PC-3 (cell line): ENCODE data around the gene HOXA10. TPM values are rescaled to one million over a fixed set of nuclear protein-coding genes. Genes with fewer than 3 reads are reported as not detected.

Experiments used
- ATAC-seq: fragments of 200-7000 bp; cut with Tn5 transposase; 2 replicates; pipeline ENCODE4 v1.9.1; 2020; ENCODE audit warnings: mild to moderate bottlenecking, moderate library complexity
- BruUV-seq: library from RNA; stranded (reverse); fragments of 400-500 nt; replicated peaks from 2 replicates; lab custom pipeline; 2021; lab: Mats Ljungman, UMichigan
- CTCF ChIA-PET: fragments of 300-600 bp; sonication (Branson Sonifier 250); formaldehyde crosslinking; loops from one replicate; lab custom pipeline; 2022; ENCODE audit warnings: antibody characterized with exemption; lab: Charles Lee
- POLR2A ChIA-PET: fragments of 300-600 bp; sonication (Branson Sonifier 250); formaldehyde crosslinking; loops from one replicate; lab custom pipeline; 2022; ENCODE audit warnings: antibody characterized with exemption; ENCODE audit not compliant: unreplicated experiment; lab: Charles Lee
- DNase-seq: peaks from one replicate; pipeline ENCODE4 v3.0.0-alpha.2; 2015
- H2AFZ ChIP-seq: fragments of 300-600 bp; sonication (generic); 2 replicates; pipeline ENCODE4 v1.6.0; 2016; ENCODE audit warnings: antibody characterized with exemption, low read length
- H3F3A ChIP-seq: fragments of 300-600 bp; sonication (generic); one replicate; pipeline ENCODE4 v1.6.0; 2017; ENCODE audit warnings: antibody characterized with exemption, low read length, control low read depth, mild to moderate bottlenecking; ENCODE audit not compliant: unreplicated experiment
- H3K27ac ChIP-seq: fragments of 300-600 bp; sonication (generic); 2 replicates; pipeline ENCODE4 v1.5.1; 2016; ENCODE audit warnings: mild to moderate bottlenecking, low read length
- H3K27me3 ChIP-seq: fragments of 300-600 bp; sonication (generic); 2 replicates; pipeline ENCODE4 v1.6.1; 2016; ENCODE audit warnings: low read length, mixed read lengths
- H3K36me3 ChIP-seq: fragments of 300-600 bp; sonication (generic); 2 replicates; pipeline ENCODE4 v1.6.1; 2016; ENCODE audit warnings: low read depth, mixed run types, low read length, mixed read lengths
- H3K4me1 ChIP-seq: fragments of 300-600 bp; sonication (generic); 2 replicates; pipeline ENCODE4 v1.5.1; 2016; ENCODE audit warnings: low read length; ENCODE audit not compliant: insufficient read depth
- H3K4me2 ChIP-seq: fragments of 300-600 bp; sonication (generic); 2 replicates; pipeline ENCODE4 v1.6.0; 2016; ENCODE audit warnings: low read length
- H3K4me3 ChIP-seq: fragments of 300-600 bp; sonication (generic); 2 replicates; pipeline ENCODE4 v1.5.1; 2016; ENCODE audit warnings: mild to moderate bottlenecking, low read length, mixed read lengths
- H3K79me2 ChIP-seq: fragments of 300-600 bp; sonication (generic); 2 replicates; pipeline ENCODE4 v1.6.1; 2017; ENCODE audit warnings: low read length, mixed read lengths
- H3K9ac ChIP-seq: fragments of 300-600 bp; sonication (generic); 2 replicates; pipeline ENCODE4 v1.6.0; 2016; ENCODE audit warnings: mild to moderate bottlenecking, low read length
- H3K9me2 ChIP-seq: fragments of 300-600 bp; sonication (generic); replicated peaks from 2 replicates; pipeline ENCODE4 v1.6.1; 2016; ENCODE audit warnings: mixed run types, low read length, mixed read lengths
- H3K9me3 ChIP-seq: fragments of 300-600 bp; sonication (generic); 2 replicates; pipeline ENCODE4 v1.6.1; 2016; ENCODE audit warnings: low read length, mixed read lengths
- H4K20me1 ChIP-seq: fragments of 300-600 bp; sonication (generic); 2 replicates; pipeline ENCODE4 v1.6.1; 2016; ENCODE audit warnings: low read length, mixed read lengths
- CTCF ChIP-seq: fragments of 300-600 bp; sonication (generic); conservative IDR thresholded peaks from 2 replicates; pipeline ENCODE4 v1.5.1; 2017; ENCODE audit warnings: antibody characterized with exemption, low read depth, mild to moderate bottlenecking, low read length
- EZH2 ChIP-seq: fragments of 300-600 bp; sonication (generic); IDR thresholded peaks from one replicate; pipeline ENCODE4 v1.6.1; 2017; ENCODE audit warnings: antibody characterized with exemption, mild to moderate bottlenecking, low read length; ENCODE audit not compliant: unreplicated experiment
- EZH2phosphoT487 ChIP-seq: fragments of 300-600 bp; sonication (generic); IDR thresholded peaks from 2 replicates; pipeline ENCODE4 v1.6.1; 2018; ENCODE audit warnings: mild to moderate bottlenecking, antibody characterized with exemption, low read length, borderline replicate concordance
- intact Hi-C: fragments of 100-400 bp; cut with micrococcal nuclease; formaldehyde crosslinking; loops from 2 replicates; pipeline ENCODE4 v1.9.0; 2023
- total RNA-seq: library from RNA; depleted of rRNA; stranded (reverse); fragments of >200 nt; gene quantifications from 2 replicates; pipeline ENCODE4 v1.2.3, GENCODE V29; 2014

HOXA10 gene
- total RNA-seq, 1 experiment from 2014 or later = 46.1 TPM

DNA sequence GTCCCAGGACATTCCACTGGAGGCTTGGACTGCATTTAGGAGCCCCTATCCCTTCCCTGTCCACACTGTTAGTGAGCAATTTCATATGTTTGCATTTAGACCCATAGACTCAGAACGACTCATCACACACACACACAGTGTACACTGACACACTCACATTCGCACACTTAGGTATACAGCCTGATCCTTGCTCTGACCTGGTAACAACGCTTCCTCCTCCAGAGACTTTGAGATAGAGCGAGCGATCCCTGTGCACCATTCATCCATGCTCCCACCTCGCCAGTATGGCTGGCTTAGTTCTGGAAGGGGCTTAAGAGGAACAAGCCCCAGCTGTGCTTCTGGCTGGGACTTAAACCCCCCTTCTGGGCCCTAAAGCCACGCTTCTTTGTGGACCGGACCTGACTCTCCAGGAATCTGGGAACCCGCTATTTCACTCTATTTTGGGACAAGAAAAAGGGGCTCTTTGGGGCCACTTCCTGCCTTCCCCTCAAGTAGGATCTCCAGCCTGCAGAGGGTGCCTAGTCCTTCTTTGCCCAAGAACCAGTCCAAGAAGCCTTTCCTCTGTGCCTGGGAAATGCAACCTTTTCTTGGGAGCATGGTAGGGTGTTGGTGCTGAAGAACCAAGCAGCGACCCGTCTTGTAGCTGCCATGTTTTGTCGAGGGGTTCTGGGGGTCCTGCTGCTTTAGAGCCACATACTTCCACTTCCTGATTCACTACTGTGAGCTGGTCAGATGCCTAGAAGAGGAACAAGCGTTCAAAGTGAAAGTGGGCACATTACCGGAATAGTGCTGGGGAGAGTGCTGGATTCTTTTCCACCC lies 26.9 kb upstream of the HOXA10 start:
- peak overlapping the region; percentile 92 for H3K27ac ChIP-seq
- no peaks in the 10 kb centered on the region for H3K27me3 ChIP-seq
- no peaks in the 10 kb centered on the region for H3K9me2 ChIP-seq
- intact Hi-C loops = loop anchor here (5.0 kb wide), 1 partner anchor 34 kb away; the partner anchor contains the start of gene HOXA9
- no peaks in the 10 kb centered on the region for H3F3A ChIP-seq
- peaks cover 12% of the 10 kb centered on the region; the same call in 1 of the 2 replicates for H4K20me1 ChIP-seq
- H3K36me3 ChIP-seq = 0 out of 2 replicates have a peak, but pooled peaks cover 6% of the 10 kb centered on the region
- CTCF ChIA-PET = interaction anchor here (2.2 to 2.3 kb wide), 2 partner anchors 405 kb away, joined by 20 to 29 read pairs; no protein-coding TSS in a partner anchor
- TSS peak; percentile 73 for BruUV-seq
- peak; percentile 6 for ATAC-seq
- peaks cover 30% of the 10 kb centered on the region for H3K4me1 ChIP-seq
- H3K9me3 ChIP-seq = no peaks in the 10 kb centered on the region
- peak; percentile 57 for DNase-seq
- TF ChIP-seq CTCF = no peak
- TF ChIP-seq EZH2phosphoT487 = no peak
- TF ChIP-seq EZH2 = no peak
- peak overlapping the region; percentile 75 for H3K4me3 ChIP-seq
- POLR2A ChIA-PET = interaction anchor here (0.9 to 1.0 kb wide), 3 partner anchors 12 to 538 kb away, joined by 3 to 24 read pairs (median 5); no protein-coding TSS in a partner anchor
- H3K9ac ChIP-seq = peak overlapping the region; percentile 91
- H2AFZ ChIP-seq = peak overlapping the region; percentile 35
- H3K4me2 ChIP-seq = peak overlapping the region; percentile 94
- peaks cover 95% of the 10 kb centered on the region for H3K79me2 ChIP-seq

DNA sequence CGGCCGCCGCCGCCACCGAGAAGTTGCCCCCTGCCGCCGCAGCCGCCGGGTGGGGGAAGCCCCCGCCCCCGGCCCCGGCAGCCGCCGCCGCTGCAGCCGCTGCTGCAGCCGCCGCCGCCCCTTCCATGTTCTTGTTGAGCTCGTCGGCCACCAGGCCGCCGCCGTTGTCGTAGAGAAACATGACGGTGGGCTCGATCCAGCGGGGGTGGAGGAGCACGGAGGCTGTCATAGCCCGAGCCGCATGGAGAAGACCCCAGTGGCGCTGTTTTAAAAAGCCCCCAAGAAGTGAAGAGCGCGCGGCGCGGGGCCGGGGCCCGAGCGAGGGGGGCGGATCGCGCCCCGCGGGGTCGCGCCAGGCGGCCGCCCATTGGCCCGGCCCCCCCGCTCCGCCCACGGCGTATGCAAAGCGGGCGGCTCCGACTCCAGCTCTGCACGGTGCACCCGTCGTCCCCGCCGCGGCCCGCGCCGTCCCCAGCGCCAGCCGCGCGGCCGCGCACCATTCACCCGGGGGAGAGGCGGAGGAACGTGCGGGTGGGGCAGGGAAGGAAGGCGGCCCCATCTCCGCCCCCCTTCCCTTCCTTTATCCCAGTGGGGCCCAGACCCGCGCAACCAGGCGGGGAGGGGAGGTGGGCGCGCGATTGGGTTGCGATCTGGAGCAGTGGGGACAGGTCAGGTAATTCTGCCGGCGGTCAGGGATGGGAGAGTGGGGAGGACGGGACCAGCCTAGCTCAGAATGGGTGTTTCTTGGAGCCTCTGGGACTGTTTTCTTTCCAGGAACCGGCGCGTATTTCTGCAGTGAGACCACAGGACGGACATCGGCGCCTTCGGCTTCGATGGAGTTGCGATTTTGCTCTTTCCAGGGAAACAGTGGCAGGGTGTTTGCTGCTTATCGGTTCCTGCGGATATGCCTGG lies 26.0 kb upstream of the HOXA10 start, which contains the start of gene HOXA13:
HOXA13 (minus strand) TSS at position 243 of the 912 bp plus-strand sequence; CDS start at position 229, 14 bp downstream.
- H3K4me3 ChIP-seq = peak within 1 kb of the TSS; percentile 91
- peak within 1 kb of the TSS; percentile 92 for H3K27ac ChIP-seq
- CTCF ChIA-PET = interaction anchor here (0.6 to 2.3 kb wide), 4 partner anchors 9 to 462 kb away, joined by 3 to 20 read pairs (median 4); no protein-coding TSS in a partner anchor
- H3K36me3 ChIP-seq = 0 out of 2 replicates have a peak, but pooled peaks cover 6% of the 10 kb centered on the region
- H3K9ac ChIP-seq = peak within 1 kb of the TSS; percentile 97
- TF ChIP-seq EZH2 (no peak), EZH2phosphoT487 (peak; percentile 94), CTCF (no peak)
- H3K4me2 ChIP-seq = peak within 1 kb of the TSS; percentile 99
- ATAC-seq (peak; percentile 59), DNase-seq (peak; percentile 92)
- peak within 1 kb of the TSS; percentile 35 for H2AFZ ChIP-seq
- POLR2A ChIA-PET = interaction anchor here (0.9 to 1.0 kb wide), 4 partner anchors 11 to 539 kb away, joined by 3 to 24 read pairs (median 4); no protein-coding TSS in a partner anchor
- H3K79me2 ChIP-seq = peaks cover 95% of the 10 kb centered on the region
- intact Hi-C loops = loop anchor here (5.0 kb wide), 3 partner anchors 33 to 892 kb away; partner anchors contain the start of genes HOXA9 and TAX1BP1
- no peaks in the 10 kb centered on the region for H3F3A ChIP-seq
- no peaks in the 10 kb centered on the region for H3K9me3 ChIP-seq
- H3K9me2 ChIP-seq = no peaks in the 10 kb centered on the region
- H4K20me1 ChIP-seq = peaks cover 12% of the 10 kb centered on the region; the same call in 1 of the 2 replicates
- H3K27me3 ChIP-seq = no peaks in the 10 kb centered on the region
- BruUV-seq = no TSS peak
- H3K4me1 ChIP-seq = peaks cover 34% of the 10 kb centered on the region
